ENCODE data around the gene GAS6. TPM values are rescaled to one million over a fixed set of nuclear protein-coding genes. Genes with fewer than 3 reads are reported as not detected.
"Not testable (repeated sequence)": the region's sequence is repeated elsewhere in the genome, so short reads cannot be mapped to it uniquely, and the experiment has no call there.

Gene GAS6
- total RNA-seq, 2 experiments from 2014 or later: 0.53 to 0.65 TPM

GRCh38 chr13:113826446-113826845, 37.4 kb downstream of the GAS6 start:
- POLR2A ChIA-PET; H3K27ac Mint-ChIP-seq; H3K27me3 Mint-ChIP-seq (ENCODE audit: low read depth); H3K4me1 Mint-ChIP-seq (ENCODE audit: low read depth); ATAC-seq; CTCF ChIA-PET; H3K9me3 Mint-ChIP-seq (ENCODE audit: insufficient read depth); DNase-seq; H3K4me3 Mint-ChIP-seq: not testable (repeated sequence)
- peaks cover 16% of the 10 kb centered on the region for H3K36me3 Mint-ChIP-seq (ENCODE audit: low read depth)

- H3K4me3 Mint-ChIP-seq: no peak overlapping the region
These were observed 38.0 kb downstream of the GAS6 start for GRCh38 chr13:113825841-113826240.

GRCh38 chr13:113823771-113824170, 40.1 kb downstream of the GAS6 start:
- POLR2A ChIA-PET: no interaction called here
- DNase-seq: no peak
- Mint-ChIP-seq H3K4me3 (no peak overlapping the region), H3K36me3 (ENCODE audit: low read depth) (peaks cover 16% of the 10 kb centered on the region), H3K27ac (no peak overlapping the region), H3K27me3 (ENCODE audit: low read depth) (no peaks in the 10 kb centered on the region), H3K4me1 (ENCODE audit: low read depth) (no peaks in the 10 kb centered on the region), H3K9me3 (ENCODE audit: insufficient read depth) (no peaks in the 10 kb centered on the region)
- CTCF ChIA-PET: interaction anchor here (0.6 kb wide), 1 partner anchor 46 kb away, joined by 3 read pairs; no protein-coding TSS in a partner anchor
- ATAC-seq: no peak

More at GRCh38 chr13:113825841-113826240, 38.0 kb downstream of the GAS6 start:
- Mint-ChIP-seq H3K9me3 (ENCODE audit: insufficient read depth) (no peaks in the 10 kb centered on the region), H3K36me3 (ENCODE audit: low read depth) (peaks cover 16% of the 10 kb centered on the region), H3K27ac (no peak overlapping the region), H3K27me3 (ENCODE audit: low read depth) (no peaks in the 10 kb centered on the region), H3K4me1 (ENCODE audit: low read depth) (no peaks in the 10 kb centered on the region)
- no peak for DNase-seq
- no peak for ATAC-seq
- ChIA-PET POLR2A (no interaction called here), CTCF (no interaction called here)

GRCh38 chr13:113822956-113823744, 40.7 kb downstream of the GAS6 start:
- CTCF ChIA-PET: interaction anchor here (0.6 kb wide), 1 partner anchor 47 kb away, joined by 3 read pairs; no protein-coding TSS in a partner anchor
- ATAC-seq: no peak
- peaks cover 16% of the 10 kb centered on the region for H3K36me3 Mint-ChIP-seq (ENCODE audit: low read depth)
- H3K4me1 Mint-ChIP-seq (ENCODE audit: low read depth): no peaks in the 10 kb centered on the region
- POLR2A ChIA-PET: no interaction called here
- H3K27ac Mint-ChIP-seq: no peak overlapping the region
- no peak for DNase-seq
- no peak overlapping the region for H3K4me3 Mint-ChIP-seq
- no peaks in the 10 kb centered on the region for H3K9me3 Mint-ChIP-seq (ENCODE audit: insufficient read depth)
- H3K27me3 Mint-ChIP-seq (ENCODE audit: low read depth): no peaks in the 10 kb centered on the region

GRCh38 chr13:113822266-113822665, 41.6 kb downstream of the GAS6 start:
- H3K4me1 Mint-ChIP-seq (ENCODE audit: low read depth): peaks cover 3% of the 10 kb centered on the region
- H3K36me3 Mint-ChIP-seq (ENCODE audit: low read depth): peaks cover 19% of the 10 kb centered on the region
- DNase-seq (no peak), ATAC-seq (no peak)
- H3K4me3 Mint-ChIP-seq: no peak overlapping the region
- H3K27ac Mint-ChIP-seq: no peak overlapping the region
- H3K27me3 Mint-ChIP-seq (ENCODE audit: low read depth): no peaks in the 10 kb centered on the region
- ChIA-PET POLR2A (no interaction called here), CTCF (no interaction called here)
- H3K9me3 Mint-ChIP-seq (ENCODE audit: insufficient read depth): no peaks in the 10 kb centered on the region

GRCh38 chr13:113821847-113822246, 42.0 kb downstream of the GAS6 start:
- no peak for DNase-seq
- POLR2A ChIA-PET: no interaction called here
- no peaks in the 10 kb centered on the region for H3K27me3 Mint-ChIP-seq (ENCODE audit: low read depth)

GRCh38 chr13:113820813-113821651, 42.8 kb downstream of the GAS6 start:
- ATAC-seq (no peak), DNase-seq (no peak)
- CTCF ChIA-PET: no interaction called here
- POLR2A ChIA-PET: no interaction called here
- H3K4me1 Mint-ChIP-seq (ENCODE audit: low read depth): peaks cover 12% of the 10 kb centered on the region
- H3K36me3 Mint-ChIP-seq (ENCODE audit: low read depth): peaks cover 19% of the 10 kb centered on the region
- no peak overlapping the region for H3K4me3 Mint-ChIP-seq
- no peak overlapping the region for H3K27ac Mint-ChIP-seq
- no peaks in the 10 kb centered on the region for H3K9me3 Mint-ChIP-seq (ENCODE audit: insufficient read depth)
- no peaks in the 10 kb centered on the region for H3K27me3 Mint-ChIP-seq (ENCODE audit: low read depth)

More at GRCh38 chr13:113821847-113822246, 42.0 kb downstream of the GAS6 start:
- no peak for ATAC-seq
- Mint-ChIP-seq H3K4me3 (no peak overlapping the region), H3K4me1 (ENCODE audit: low read depth) (peaks cover 6% of the 10 kb centered on the region), H3K9me3 (ENCODE audit: insufficient read depth) (no peaks in the 10 kb centered on the region), H3K27ac (no peak overlapping the region), H3K36me3 (ENCODE audit: low read depth) (peaks cover 17% of the 10 kb centered on the region)
- CTCF ChIA-PET: no interaction called here

- ChIA-PET POLR2A (no interaction called here), CTCF (no interaction called here)
- DNase-seq (no peak), ATAC-seq (no peak)
- Mint-ChIP-seq H3K27ac (no peak overlapping the region), H3K9me3 (ENCODE audit: insufficient read depth) (no peaks in the 10 kb centered on the region), H3K27me3 (ENCODE audit: low read depth) (no peaks in the 10 kb centered on the region), H3K4me3 (no peak overlapping the region), H3K4me1 (ENCODE audit: low read depth) (peaks cover 18% of the 10 kb centered on the region), H3K36me3 (ENCODE audit: low read depth) (peaks cover 16% of the 10 kb centered on the region)
These were observed 43.9 kb downstream of the GAS6 start for GRCh38 chr13:113819731-113820715.

GRCh38 chr13:113819341-113819730, 44.5 kb downstream of the GAS6 start:
- CTCF ChIA-PET: no interaction called here
- Mint-ChIP-seq H3K36me3 (ENCODE audit: low read depth) (peaks cover 13% of the 10 kb centered on the region), H3K4me3 (no peak overlapping the region), H3K9me3 (ENCODE audit: insufficient read depth) (no peaks in the 10 kb centered on the region), H3K27ac (no peak overlapping the region), H3K4me1 (ENCODE audit: low read depth) (peaks cover 18% of the 10 kb centered on the region), H3K27me3 (ENCODE audit: low read depth) (no peaks in the 10 kb centered on the region)
- POLR2A ChIA-PET: no interaction called here
- DNase-seq (no peak), ATAC-seq (no peak)

GRCh38 chr13:113818700-113819295, 45.1 kb downstream of the GAS6 start:
- no peak for ATAC-seq
- no peaks in the 10 kb centered on the region for H3K27me3 Mint-ChIP-seq (ENCODE audit: low read depth)
- no peak overlapping the region for H3K4me3 Mint-ChIP-seq
- DNase-seq: no peak
- H3K4me1 Mint-ChIP-seq (ENCODE audit: low read depth): peaks cover 18% of the 10 kb centered on the region
- ChIA-PET CTCF (no interaction called here), POLR2A (no interaction called here)
- no peak overlapping the region for H3K27ac Mint-ChIP-seq
- H3K9me3 Mint-ChIP-seq (ENCODE audit: insufficient read depth): no peaks in the 10 kb centered on the region
- H3K36me3 Mint-ChIP-seq (ENCODE audit: low read depth): peaks cover 13% of the 10 kb centered on the region

GRCh38 chr13:113817860-113818691, 45.8 kb downstream of the GAS6 start:
- CTCF ChIA-PET: no interaction called here
- DNase-seq (no peak), ATAC-seq (no peak)
- no peaks in the 10 kb centered on the region for H3K9me3 Mint-ChIP-seq (ENCODE audit: insufficient read depth)
- H3K27me3 Mint-ChIP-seq (ENCODE audit: low read depth): no peaks in the 10 kb centered on the region
- POLR2A ChIA-PET: no interaction called here
- no peak overlapping the region for H3K27ac Mint-ChIP-seq
- H3K36me3 Mint-ChIP-seq (ENCODE audit: low read depth): peaks cover 11% of the 10 kb centered on the region
- peaks cover 18% of the 10 kb centered on the region for H3K4me1 Mint-ChIP-seq (ENCODE audit: low read depth)
- H3K4me3 Mint-ChIP-seq: no peak overlapping the region

All from activated CD8-positive, alpha-beta T cell treated with anti-CD3 and anti-CD28 coated beads, Interleukin-2, amount 10 ng/mL, durations not matched to agents 7 days and 5 days (primary cell).